ENCODE results near the gene LYST. TPM values are rescaled to one million over a fixed set of nuclear protein-coding genes. Genes with fewer than 3 reads are reported as not detected.

LYST gene
- polyA plus RNA-seq, 1 of the 3 experiments (the other 2 are of a cell fraction): 3.9 TPM

DNA sequence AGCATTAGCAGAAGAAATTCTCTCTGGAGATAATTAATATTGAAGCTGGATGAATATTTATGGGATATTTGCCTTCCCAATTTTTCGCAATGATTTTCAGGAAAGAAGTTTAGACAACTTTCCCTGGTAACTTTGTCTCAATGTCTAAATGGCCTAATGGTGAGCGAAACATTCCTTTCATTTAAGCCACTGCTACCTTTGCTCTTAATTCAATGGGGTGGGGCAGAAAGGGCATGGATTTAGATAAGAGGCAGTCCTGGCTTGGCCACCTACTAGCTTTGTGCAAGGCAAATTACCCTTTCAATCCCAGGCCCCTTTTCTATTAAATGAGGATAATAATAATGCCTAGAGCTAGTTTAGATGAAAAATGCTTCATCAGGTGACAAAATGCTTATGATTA, 27.1 kb upstream of the LYST start:
- POLR2A ChIA-PET: no interaction called here
- H4K20me1 ChIP-seq (ENCODE audit: insufficient read depth): no peaks in the 10 kb centered on the region
- no peak overlapping the region for H3K4me3 ChIP-seq (ENCODE audit: low read depth in 2 of 2, low read length in 1 of 2)
- H3K4me1 ChIP-seq (ENCODE audit: control insufficient read depth in 1 of 2, insufficient read depth in 2 of 2, low read depth in 1 of 2, low read length in 1 of 2): no peaks in the 10 kb centered on the region
- TF ChIP-seq RCOR1 (IDR thresholded peaks at IDR 0.05; ENCODE audit: low read length) (no peak), CHD2 (IDR thresholded peaks at IDR 0.05; ENCODE audit: low read length, partially characterized antibody) (no peak), EZH2phosphoT487 (IDR thresholded peaks at IDR 0.05; ENCODE audit: borderline replicate concordance, low read depth) (no peak), MEF2A (IDR thresholded peaks at IDR 0.05; ENCODE audit: borderline replicate concordance, low read depth) (no peak), FOSL2 (IDR thresholded peaks at IDR 0.05; ENCODE audit: borderline replicate concordance, low read depth) (no peak), FOXM1 (IDR thresholded peaks at IDR 0.05; ENCODE audit: low read depth) (no peak), TEAD4 (IDR thresholded peaks at IDR 0.05; ENCODE audit: borderline replicate concordance, insufficient read depth) (no peak), GATA2 (CRISPR knock-in tag; IDR thresholded peaks at IDR 0.05) (no peak), NFIC (IDR thresholded peaks at IDR 0.05; ENCODE audit: borderline replicate concordance) (no peak), TCF12 (IDR thresholded peaks at IDR 0.05) (no peak), RAD21 (IDR thresholded peaks at IDR 0.05; ENCODE audit: low read length) (no peak)
- TF ChIP-seq, protein P1, sequence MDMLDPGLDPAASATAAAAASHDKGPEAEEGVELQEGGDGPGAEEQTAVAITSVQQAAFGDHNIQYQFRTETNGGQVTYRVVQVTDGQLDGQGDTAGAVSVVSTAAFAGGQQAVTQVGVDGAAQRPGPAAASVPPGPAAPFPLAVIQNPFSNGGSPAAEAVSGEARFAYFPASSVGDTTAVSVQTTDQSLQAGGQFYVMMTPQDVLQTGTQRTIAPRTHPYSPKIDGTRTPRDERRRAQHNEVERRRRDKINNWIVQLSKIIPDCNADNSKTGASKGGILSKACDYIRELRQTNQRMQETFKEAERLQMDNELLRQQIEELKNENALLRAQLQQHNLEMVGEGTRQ (IDR thresholded peaks at IDR 0.05; ENCODE audit: borderline replicate concordance, low read depth, low read length): no peak
- TF ChIP-seq, protein P2, sequence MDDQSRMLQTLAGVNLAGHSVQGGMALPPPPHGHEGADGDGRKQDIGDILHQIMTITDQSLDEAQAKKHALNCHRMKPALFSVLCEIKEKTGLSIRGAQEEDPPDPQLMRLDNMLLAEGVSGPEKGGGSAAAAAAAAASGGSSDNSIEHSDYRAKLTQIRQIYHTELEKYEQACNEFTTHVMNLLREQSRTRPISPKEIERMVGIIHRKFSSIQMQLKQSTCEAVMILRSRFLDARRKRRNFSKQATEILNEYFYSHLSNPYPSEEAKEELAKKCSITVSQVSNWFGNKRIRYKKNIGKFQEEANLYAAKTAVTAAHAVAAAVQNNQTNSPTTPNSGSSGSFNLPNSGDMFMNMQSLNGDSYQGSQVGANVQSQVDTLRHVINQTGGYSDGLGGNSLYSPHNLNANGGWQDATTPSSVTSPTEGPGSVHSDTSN (IDR thresholded peaks at IDR 0.05): no peak
- TF ChIP-seq, protein P3, sequence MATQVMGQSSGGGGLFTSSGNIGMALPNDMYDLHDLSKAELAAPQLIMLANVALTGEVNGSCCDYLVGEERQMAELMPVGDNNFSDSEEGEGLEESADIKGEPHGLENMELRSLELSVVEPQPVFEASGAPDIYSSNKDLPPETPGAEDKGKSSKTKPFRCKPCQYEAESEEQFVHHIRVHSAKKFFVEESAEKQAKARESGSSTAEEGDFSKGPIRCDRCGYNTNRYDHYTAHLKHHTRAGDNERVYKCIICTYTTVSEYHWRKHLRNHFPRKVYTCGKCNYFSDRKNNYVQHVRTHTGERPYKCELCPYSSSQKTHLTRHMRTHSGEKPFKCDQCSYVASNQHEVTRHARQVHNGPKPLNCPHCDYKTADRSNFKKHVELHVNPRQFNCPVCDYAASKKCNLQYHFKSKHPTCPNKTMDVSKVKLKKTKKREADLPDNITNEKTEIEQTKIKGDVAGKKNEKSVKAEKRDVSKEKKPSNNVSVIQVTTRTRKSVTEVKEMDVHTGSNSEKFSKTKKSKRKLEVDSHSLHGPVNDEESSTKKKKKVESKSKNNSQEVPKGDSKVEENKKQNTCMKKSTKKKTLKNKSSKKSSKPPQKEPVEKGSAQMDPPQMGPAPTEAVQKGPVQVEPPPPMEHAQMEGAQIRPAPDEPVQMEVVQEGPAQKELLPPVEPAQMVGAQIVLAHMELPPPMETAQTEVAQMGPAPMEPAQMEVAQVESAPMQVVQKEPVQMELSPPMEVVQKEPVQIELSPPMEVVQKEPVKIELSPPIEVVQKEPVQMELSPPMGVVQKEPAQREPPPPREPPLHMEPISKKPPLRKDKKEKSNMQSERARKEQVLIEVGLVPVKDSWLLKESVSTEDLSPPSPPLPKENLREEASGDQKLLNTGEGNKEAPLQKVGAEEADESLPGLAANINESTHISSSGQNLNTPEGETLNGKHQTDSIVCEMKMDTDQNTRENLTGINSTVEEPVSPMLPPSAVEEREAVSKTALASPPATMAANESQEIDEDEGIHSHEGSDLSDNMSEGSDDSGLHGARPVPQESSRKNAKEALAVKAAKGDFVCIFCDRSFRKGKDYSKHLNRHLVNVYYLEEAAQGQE (IDR thresholded peaks at IDR 0.05; ENCODE audit: low read depth, low read length): no peak
- H3F3A ChIP-seq (replicated peaks; ENCODE audit: insufficient read depth): no peaks in the 10 kb centered on the region
- H3K9ac ChIP-seq: no peak overlapping the region
- H3K27ac ChIP-seq (ENCODE audit: low read depth in 2 of 2, low read length in 1 of 2): no peak overlapping the region
- 98% methylated on average over 2 of the region's 2 CpGs for WGBS (ENCODE audit: low lambda C conversion rate)
- no peaks in the 10 kb centered on the region for H3K27me3 ChIP-seq (ENCODE audit: insufficient read depth)
- no peak for DNase-seq
- no peaks in the 10 kb centered on the region for H3K9me2 ChIP-seq
- no peak overlapping the region for H2AFZ ChIP-seq (ENCODE audit: low read depth)
- CTCF ChIA-PET: interaction anchor here (1.8 kb wide), 1 partner anchor 77 kb away, joined by 6 read pairs; no protein-coding TSS in a partner anchor
- H3K79me2 ChIP-seq (ENCODE audit: insufficient read depth): no peaks in the 10 kb centered on the region
- H3K36me3 ChIP-seq (replicated peaks in 1 of 2; ENCODE audit: control insufficient read depth in 1 of 2, insufficient read depth in 2 of 2, low read length in 1 of 2): no peaks in the 10 kb centered on the region
- H3K9me3 ChIP-seq: no peaks in the 10 kb centered on the region
- H3K4me2 ChIP-seq: no peak overlapping the region
